Measurements from ENCODE around the gene XPO4. TPM values are rescaled to one million over a fixed set of nuclear protein-coding genes. Genes with fewer than 3 reads are reported as not detected.
"Not testable (repeated sequence)": the region's sequence is repeated elsewhere in the genome, so short reads cannot be mapped to it uniquely, and the experiment has no call there.

Gene XPO4
- total RNA-seq (2014; rRNA removed; shearing (Covaris generic); ENCODE audit: low replicate concordance) = 7.0 and 7.9 TPM in 2 replicates

DNA sequence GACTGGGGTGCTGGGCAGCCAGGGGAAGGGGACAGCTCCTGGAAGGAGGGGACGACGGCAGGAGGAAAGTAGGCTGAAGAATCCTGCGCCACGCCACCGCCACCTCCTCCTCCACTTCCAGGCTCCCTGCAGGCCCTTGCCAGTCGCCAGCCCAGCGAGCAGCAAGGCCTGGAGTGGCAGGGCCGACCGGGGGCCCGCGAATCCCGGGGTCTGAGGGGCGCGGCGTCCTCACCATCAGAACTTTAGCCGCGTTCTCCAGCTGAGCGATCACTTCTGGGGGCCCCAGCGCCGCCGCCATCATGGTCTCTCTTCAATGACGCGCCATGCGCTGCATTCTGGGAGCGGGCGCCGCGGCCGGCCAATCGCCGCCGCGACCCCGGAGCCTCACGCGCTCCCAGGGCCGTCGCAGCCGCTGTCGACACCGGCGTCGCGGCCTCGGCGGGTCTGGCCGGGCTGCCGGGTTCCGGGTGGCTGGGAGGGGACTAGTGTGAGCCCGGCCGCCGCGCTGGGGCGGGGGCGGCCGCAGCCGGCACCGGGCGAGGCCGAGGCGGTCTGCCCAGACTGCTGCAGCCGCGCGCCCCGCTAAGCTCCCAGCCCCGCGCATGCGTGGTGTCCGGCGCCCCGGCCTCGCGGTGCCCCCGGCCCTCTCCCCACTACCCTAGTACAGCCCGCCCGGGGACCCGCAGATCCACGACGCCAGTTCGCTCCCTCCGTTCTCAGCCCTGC is at the start of gene XPO4:
Gene XPO4 (minus strand): TSS at position 309 of the 726 bp plus-strand sequence. CDS start 8 bp downstream, at position 301.
- peak; percentile 73 for DNase-seq (ENCODE audit: low read depth)
- in situ Hi-C loops (cut with HindIII; ENCODE audit: low pct_unique_long_range_greater_than_20kb, low sequenced_read_pairs) = no loop called here

DNA sequence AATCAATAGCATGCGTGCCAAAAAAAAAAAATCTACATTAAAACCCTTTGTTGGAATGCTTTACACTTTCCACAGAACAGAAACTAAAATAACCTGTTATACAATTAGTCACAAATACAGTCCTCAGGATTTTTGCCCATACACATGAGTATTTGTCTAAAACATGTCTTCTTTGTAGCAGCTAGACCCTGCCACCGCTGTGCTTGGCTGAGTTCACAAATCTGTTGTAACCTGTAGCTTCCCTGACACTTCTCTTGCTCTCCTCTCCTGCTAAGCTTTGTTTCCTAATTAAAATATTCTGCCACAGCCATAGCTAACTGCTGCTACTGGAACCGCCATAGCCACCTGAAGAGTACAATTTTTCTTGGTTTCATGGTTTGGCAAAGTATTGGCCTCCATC is 45.5 kb upstream of the XPO4 start:
- in situ Hi-C loops (cut with HindIII; ENCODE audit: low pct_unique_long_range_greater_than_20kb, low sequenced_read_pairs) = not testable (repeated sequence)

DNA sequence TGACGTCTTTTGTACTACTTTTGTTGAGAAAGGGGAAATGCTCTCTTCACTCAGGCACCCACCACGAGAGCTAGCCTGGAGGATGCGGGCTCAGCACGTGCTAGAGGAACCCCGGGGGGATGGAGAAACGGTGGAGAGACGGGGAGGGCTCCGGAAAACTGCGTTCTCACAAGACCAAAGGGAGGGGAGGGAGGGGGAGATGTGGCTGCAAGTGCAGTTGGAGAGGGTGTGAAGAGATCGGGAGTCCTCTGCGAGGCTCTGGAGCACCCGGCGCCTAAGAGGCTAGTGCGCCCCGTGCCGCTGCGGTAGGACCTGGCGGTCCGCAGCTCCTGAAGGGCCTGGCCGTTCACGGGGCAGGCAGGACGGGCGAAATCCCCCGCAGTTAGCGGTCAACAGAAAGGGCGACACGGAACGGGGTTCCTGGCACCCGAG is 43.4 kb upstream of the XPO4 start:
- in situ Hi-C loops (cut with HindIII; ENCODE audit: low pct_unique_long_range_greater_than_20kb, low sequenced_read_pairs) = no loop called here

More for the DNA sequence above, 45.5 kb upstream of the XPO4 start:
- DNase-seq (ENCODE audit: low read depth) = not testable (repeated sequence)

DNA sequence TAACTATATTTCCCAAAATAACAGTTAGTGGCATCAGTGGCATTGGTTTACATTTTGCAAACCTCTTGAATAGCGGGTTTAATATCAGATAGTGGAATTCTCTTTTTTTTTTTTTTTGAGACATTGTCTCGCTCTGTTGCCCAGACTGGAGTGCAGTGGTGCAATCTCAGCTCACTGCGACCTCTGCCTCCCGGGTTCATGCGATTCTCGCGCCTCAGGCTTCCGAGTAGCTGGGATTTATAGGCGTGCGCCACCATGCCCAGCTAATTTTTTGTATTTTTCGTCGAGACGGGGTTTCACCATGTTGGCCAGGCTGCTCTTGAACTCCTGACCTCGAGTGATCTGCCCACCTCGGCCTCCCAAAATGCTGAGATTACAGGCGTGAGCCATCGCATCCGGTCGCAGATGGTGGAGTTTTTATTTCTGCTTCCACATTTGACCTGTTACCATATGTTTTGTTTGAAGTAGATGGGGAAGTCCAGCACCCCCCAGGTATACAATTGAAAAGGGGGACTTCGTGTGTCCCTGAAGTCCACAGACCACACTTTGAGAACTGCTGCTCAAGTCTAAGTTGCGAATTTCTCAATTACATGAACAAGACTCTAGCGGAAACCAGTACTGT is 40.5 kb upstream of the XPO4 start:
- no peak for DNase-seq (ENCODE audit: low read depth)
- in situ Hi-C loops (cut with HindIII; ENCODE audit: low pct_unique_long_range_greater_than_20kb, low sequenced_read_pairs) = no loop called here

More for the DNA sequence above, 43.4 kb upstream of the XPO4 start:
- DNase-seq (ENCODE audit: low read depth) = no peak

DNA sequence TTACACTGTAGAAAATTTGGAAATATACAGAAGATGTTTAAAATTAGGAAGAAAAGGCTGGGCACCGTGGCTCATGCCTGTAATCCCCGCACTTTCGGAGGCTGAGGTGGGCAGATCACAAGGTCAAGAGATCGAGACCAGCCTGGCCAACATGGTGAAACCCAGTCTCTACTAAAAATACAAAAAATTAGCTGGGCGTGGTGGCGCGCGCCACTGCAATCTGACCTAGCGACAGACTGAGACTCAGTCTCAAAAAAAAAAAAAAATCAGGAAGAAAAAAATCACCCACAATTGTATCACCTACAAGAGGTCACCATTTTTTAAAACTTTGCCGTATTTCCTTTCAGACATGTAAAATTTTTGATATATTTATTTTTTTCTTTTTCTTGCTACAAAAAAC is 38.0 kb upstream of the XPO4 start:
- in situ Hi-C loops (cut with HindIII; ENCODE audit: low pct_unique_long_range_greater_than_20kb, low sequenced_read_pairs); DNase-seq (ENCODE audit: low read depth): not testable (repeated sequence)

DNA sequence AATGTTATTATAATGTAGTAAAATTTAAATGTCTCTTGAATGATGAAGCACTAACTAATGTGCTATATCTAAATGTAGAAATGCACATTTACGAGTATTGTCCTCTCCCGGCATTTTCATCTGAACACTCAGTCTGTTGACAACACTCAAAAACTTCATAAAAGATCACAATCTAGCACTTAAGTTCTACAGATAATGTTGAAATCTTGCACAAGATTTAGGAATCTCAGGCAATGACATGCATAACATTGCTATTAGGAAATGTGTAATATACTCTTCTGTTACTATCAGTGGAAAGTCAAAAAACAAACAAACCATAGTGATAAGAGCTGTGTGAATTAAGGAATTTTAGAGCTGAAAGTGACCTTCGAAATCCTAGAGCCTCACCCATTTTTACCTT is 37.5 kb upstream of the XPO4 start:
- in situ Hi-C loops (cut with HindIII; ENCODE audit: low pct_unique_long_range_greater_than_20kb, low sequenced_read_pairs) = no loop called here
- DNase-seq (ENCODE audit: low read depth) = no peak

DNA sequence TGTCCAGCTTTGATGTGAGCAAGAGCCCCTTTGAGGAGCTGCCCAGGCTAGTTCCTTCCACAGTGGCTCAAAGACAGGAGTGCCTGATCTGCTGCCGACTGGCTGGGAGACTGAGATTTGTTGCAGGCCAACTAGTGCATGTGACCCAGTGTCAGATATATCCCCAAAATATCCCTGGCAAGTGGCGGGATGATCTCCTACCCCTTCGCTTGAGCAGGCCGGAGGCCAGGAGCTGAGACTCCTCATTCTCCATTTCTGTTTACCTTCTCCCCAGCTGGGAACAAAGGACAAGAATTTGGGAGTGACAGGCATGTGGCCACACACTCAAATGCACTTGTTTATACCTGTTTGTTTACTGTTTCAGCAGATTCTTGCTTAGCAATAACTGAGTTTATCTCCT is 37.1 kb upstream of the XPO4 start:
- no peak for DNase-seq (ENCODE audit: low read depth)
- in situ Hi-C loops (cut with HindIII; ENCODE audit: low pct_unique_long_range_greater_than_20kb, low sequenced_read_pairs) = no loop called here

DNA sequence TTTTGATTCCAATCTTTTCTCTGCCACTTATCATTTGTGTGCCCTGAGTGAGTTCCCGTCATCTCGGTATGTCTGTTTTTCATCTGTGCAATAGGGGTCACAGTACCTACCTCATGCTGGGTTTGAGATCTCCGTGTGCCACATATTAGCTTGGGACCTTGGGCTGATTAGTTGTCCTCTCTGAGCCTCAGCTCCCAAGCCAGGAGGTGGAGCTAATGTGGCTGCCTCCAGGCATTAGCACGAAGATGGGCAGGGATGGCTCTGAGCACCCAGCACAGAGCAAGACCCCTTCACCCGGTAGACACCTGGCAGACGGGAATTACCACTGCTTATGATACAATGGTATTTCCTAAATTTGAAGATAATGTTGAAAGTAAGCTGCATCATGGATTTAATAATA is 35.8 kb upstream of the XPO4 start:
- in situ Hi-C loops (cut with HindIII; ENCODE audit: low pct_unique_long_range_greater_than_20kb, low sequenced_read_pairs) = no loop called here
- DNase-seq (ENCODE audit: low read depth) = no peak

DNA sequence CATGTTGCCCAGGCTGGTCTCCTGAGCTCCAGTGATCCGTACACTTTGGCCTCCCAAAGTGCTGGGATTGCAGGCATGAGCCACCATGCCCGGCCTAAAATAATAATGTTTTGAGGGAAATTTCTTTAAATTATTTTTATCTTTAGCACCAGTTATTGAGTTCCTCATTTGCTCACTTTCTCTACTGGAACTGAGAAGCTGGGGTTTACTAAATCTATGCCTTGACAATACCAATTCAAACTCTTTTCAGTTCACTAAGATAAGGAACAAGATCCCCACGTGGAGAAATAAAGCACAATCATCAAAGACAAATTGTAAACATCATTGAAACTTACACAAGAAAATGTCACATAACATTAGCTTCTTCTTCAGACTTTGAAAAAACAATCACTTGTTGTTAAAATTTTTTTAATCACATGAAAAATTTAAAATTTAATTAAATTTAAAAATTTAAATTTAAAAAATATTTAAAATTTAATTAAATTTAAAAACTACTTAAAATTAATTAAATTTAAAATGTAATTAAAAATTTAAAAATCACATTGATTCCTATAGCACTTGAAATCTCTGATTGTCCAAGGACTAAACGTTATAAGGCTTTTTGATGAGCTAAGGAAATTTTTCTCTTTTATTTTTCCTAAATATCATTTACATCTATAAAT is 25.2 kb upstream of the XPO4 start:
- no peak for DNase-seq (ENCODE audit: low read depth)
- in situ Hi-C loops (cut with HindIII; ENCODE audit: low pct_unique_long_range_greater_than_20kb, low sequenced_read_pairs) = no loop called here

DNA sequence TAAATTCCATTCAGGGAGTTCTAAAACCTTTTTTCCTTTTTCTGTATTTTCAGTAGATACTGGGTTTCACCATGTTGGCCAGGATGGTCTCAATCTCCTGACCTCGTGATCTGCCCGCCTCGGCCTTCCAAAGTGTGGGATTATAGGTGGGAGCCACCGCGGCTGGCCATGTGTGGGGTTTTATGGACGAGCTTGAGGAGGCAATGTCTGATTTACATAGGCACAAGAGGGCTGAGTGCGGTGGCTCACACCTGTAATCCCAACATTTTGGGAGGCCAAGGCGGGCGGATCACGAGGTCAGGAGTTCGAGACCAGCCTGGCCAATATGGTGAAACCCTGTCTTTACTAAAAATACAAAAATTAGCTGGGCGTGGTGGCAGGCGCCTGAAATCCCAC is 22.8 kb upstream of the XPO4 start:
- in situ Hi-C loops (cut with HindIII; ENCODE audit: low pct_unique_long_range_greater_than_20kb, low sequenced_read_pairs); DNase-seq (ENCODE audit: low read depth): not testable (repeated sequence)

DNA sequence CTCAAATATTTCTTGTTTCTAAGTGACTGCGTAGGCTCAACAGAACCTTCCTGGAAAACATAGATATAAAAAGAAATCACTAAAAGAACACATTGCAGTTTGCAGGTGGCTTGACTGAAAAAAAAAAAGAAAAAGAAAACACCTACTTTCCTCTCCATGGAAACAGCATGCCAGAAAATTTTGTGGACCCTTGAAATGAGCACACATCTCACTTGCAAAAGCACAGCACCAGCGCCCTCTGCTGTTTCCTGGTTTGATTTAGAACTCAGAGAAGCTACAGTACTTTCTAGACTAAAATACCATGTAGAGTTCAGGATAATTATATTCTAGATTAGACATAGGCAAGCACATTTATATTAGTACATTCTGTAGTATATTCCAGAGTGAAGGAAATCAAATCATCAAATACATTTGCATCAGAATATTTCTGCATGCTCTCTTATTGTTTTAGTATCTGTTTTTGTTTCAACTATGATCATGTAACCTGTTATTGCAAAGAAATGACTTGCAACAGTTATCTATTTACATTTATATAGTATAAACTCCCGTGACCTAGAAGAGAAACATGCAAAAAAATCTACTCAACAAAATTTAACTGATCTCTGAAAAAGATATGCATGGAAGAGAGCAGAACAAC is 22.3 kb upstream of the XPO4 start:
- in situ Hi-C loops (cut with HindIII; ENCODE audit: low pct_unique_long_range_greater_than_20kb, low sequenced_read_pairs) = no loop called here
- peak; percentile 46 for DNase-seq (ENCODE audit: low read depth)

DNA sequence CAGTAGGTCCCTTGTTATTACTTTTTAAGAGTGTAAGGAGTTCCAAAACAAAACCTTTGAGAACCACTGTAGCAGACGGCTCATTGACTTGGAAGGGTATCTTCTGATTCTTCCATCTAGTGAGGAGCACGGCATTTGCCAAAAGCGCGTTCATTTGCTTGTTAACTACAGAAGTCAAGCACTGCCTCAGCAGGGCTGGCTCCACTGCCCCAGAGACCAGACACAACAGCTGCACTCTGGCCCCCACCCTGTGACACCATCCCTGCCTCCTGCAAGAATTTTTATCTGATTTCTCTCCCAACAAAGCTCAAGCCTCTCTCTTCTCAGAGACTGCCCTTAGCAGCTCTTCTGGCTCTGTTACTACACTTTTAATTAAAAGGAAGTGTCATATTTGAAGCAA is 20.7 kb upstream of the XPO4 start:
- in situ Hi-C loops (cut with HindIII; ENCODE audit: low pct_unique_long_range_greater_than_20kb, low sequenced_read_pairs) = no loop called here
- DNase-seq (ENCODE audit: low read depth) = no peak

DNA sequence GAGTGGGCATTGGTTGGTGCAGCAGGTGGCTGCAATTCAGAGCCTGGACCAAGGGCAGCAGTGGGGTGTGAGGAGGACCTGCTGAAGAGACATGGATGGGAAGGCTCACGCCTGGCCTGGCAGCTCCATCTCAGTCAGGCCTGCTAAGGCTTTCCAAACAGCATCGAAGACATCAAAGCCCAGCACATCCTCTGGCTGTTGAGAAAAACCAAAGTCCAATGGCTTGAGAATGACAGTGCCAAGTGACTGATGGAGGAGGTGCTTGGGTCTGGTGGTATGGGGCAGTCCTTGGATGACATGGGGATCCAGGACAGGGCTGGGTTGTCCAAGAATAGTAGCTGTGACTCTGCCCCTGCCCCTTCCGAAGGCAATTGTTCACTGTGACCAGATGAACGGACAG is 19.0 kb upstream of the XPO4 start:
- DNase-seq (ENCODE audit: low read depth) = no peak
- in situ Hi-C loops (cut with HindIII; ENCODE audit: low pct_unique_long_range_greater_than_20kb, low sequenced_read_pairs) = no loop called here

DNA sequence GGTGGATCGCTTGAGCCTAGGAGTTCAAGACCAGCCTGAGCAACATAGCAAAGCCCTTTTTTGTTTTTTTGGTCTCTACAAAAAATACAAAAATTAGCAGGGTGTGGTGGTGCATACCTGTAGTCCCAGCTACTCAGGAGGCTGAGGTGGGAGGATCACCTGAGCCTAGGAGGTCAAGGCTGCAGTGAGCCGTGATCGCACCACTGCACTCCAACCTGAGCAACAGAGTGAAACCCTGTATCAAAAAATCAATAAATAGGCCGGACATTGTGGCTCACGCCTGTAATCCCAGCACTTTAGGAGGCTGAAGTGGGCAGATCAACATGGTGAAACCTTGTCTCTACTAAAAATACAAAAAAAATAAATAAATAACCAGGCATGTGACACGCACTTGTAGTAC is 13.1 kb upstream of the XPO4 start:
- in situ Hi-C loops (cut with HindIII; ENCODE audit: low pct_unique_long_range_greater_than_20kb, low sequenced_read_pairs) = not testable (repeated sequence)

DNA sequence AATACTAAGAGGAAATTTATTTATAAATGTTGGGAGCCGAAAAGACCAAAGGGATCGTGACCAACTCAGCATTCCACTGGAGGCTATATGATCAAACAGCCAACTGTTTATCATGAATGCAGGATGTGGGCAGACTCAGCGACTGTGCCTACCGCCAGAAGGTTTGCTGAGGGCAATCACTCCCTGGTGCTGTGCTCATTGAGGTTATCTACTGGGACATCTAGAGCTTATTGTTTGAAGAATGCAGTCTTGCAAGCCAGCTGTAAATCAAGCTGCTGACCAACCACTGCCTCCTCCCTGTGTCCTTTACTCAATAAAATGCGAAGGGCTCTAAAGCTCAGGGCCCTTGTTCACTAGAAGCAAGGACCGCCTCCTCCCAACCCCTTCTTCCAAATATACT is 8.5 kb upstream of the XPO4 start:
- no peak for DNase-seq (ENCODE audit: low read depth)
- in situ Hi-C loops (cut with HindIII; ENCODE audit: low pct_unique_long_range_greater_than_20kb, low sequenced_read_pairs) = no loop called here

More for the DNA sequence above, 13.1 kb upstream of the XPO4 start:
- DNase-seq (ENCODE audit: low read depth) = not testable (repeated sequence)

DNA sequence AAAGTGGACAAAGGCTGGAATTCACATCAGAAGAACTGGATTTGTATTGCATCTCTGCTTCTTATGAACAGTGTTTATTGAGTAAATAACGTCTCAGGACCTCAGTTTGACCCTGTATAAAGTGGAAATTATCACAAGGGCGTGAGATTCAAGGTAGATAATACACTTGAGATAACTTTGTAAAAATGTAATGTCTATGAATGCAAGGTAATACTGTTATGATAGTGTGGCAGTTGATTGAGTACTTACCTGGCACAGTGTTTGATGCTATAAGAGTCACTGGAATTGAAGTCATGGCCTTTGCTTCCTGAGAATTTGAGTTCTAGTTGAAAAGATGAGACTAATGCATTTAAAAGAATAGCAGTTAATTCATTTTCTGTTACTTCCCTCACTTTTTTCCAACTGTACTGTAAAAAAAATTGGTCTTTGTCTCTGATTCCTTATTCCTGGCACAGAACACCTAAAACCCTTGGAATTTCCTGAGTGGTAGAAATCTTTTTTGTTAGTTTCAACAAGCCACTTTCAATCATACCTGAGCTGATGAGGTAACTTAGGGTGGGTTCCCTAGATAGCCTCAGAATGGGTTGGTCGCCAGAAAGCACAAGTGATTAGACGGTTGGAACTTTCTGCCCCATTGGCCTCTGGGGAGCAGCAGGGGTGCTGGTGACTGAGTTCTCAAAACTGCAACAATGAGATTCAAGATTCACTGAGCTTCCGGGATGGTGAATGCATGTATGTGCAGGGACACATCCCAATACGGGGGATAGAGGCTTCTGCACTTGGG is 6.4 kb upstream of the XPO4 start:
- no peak for DNase-seq (ENCODE audit: low read depth)
- in situ Hi-C loops (cut with HindIII; ENCODE audit: low pct_unique_long_range_greater_than_20kb, low sequenced_read_pairs) = no loop called here

DNA sequence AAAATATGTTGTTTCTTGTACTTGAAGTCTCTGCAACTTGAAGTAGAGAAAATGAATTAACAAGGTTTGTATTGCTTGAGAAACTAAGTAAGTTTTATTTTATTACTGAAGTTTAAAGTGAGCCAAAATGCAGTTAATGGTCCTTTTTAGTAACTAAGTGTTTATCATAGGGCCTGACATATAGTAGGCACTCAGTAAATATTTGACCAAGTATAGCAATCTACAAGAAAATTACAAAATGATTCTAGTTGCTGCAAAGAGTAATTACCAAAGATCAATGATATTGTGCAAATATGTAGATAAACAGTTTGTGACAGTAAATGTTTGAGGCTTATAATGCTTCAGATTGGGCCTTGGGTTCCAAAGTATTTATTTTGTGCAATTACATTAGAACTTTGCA is 2.4 kb upstream of the XPO4 start:
- DNase-seq (ENCODE audit: low read depth) = no peak
- in situ Hi-C loops (cut with HindIII; ENCODE audit: low pct_unique_long_range_greater_than_20kb, low sequenced_read_pairs) = no loop called here

DNA sequence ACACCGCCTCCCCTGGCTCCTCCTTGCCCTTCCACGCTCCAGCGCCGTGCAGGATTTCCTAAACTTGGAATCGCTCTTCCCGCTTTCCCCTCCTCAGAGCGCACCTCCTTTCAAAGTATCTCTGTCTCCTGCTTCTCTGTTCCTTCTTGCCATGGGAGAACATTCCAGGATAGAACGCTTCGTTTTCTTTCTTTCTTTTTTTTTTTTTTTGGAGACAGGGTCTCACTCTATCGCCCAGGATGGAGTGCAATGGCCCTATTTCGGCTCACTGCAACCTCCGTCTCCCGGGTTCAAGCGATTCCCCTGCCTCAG is 574 bp upstream of the XPO4 start:
- DNase-seq (ENCODE audit: low read depth) = no peak
- in situ Hi-C loops (cut with HindIII; ENCODE audit: low pct_unique_long_range_greater_than_20kb, low sequenced_read_pairs) = no loop called here
